Measurements from ENCODE around the gene MTMR2. TPM values are rescaled to one million over a fixed set of nuclear protein-coding genes. Genes with fewer than 3 reads are reported as not detected.

Gene MTMR2
- polyA plus RNA-seq, 3 donors: 1.9 to 5.1 (median 2.6) TPM

DNA sequence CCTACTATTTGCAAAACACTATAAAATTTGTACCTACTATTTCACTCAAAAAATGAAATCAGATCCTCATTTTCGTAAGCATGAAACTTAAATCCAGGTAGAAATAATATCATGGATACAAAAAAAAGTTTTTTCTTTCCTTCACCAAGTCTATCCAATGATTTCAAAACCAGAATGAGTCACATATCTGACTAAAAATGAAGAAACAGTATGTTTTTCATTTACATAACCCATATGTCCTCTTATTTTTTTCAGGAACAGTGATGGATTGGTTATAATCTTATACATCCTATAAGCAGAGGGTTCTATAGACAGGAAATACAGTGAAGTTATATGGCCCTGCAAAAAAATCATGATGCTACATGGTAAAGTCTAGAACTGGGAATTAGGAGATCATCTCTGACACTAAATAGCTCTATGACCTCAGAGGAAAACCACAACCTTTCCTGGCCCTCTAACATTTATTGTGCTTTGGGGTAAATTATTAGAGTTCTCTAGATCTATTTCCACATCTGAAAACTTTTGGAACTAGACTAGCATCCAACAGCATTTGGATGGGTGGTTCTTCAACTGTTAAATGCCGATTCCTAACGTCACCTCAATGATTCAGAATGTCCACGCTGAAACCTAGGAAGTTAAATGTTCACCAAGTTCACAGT, 10.9 kb downstream of the MTMR2 start:
- no peaks in the 10 kb centered on the region for H3K9me3 ChIP-seq (replicated peaks in 1 of 2; ENCODE audit: control insufficient read depth in 1 of 2, insufficient read depth in 1 of 2, low read length in 2 of 2)
- no peaks in the 10 kb centered on the region for H3K27me3 Mint-ChIP-seq (ENCODE audit: low read depth in 3 of 3)
- no peak overlapping the region for H3K4me3 ChIP-seq (replicated peaks in 1 of 3; ENCODE audit: low read depth in 2 of 3, low read length in 3 of 3)
- no peaks in the 10 kb centered on the region for H3K36me3 ChIP-seq (replicated peaks in 1 of 2; ENCODE audit: control insufficient read depth in 1 of 2, insufficient read depth in 2 of 2, low read length in 2 of 2)
- TF ChIP-seq, protein P1, sequence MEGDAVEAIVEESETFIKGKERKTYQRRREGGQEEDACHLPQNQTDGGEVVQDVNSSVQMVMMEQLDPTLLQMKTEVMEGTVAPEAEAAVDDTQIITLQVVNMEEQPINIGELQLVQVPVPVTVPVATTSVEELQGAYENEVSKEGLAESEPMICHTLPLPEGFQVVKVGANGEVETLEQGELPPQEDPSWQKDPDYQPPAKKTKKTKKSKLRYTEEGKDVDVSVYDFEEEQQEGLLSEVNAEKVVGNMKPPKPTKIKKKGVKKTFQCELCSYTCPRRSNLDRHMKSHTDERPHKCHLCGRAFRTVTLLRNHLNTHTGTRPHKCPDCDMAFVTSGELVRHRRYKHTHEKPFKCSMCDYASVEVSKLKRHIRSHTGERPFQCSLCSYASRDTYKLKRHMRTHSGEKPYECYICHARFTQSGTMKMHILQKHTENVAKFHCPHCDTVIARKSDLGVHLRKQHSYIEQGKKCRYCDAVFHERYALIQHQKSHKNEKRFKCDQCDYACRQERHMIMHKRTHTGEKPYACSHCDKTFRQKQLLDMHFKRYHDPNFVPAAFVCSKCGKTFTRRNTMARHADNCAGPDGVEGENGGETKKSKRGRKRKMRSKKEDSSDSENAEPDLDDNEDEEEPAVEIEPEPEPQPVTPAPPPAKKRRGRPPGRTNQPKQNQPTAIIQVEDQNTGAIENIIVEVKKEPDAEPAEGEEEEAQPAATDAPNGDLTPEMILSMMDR (IDR thresholded peaks at IDR 0.05): no peak
- H3K27me3 ChIP-seq (ENCODE audit: control insufficient read depth in 2 of 2, insufficient read depth in 2 of 2, low read length in 2 of 2): no peaks in the 10 kb centered on the region
- H3K27ac ChIP-seq (ENCODE audit: low read depth in 1 of 2, low read length in 2 of 2): no peak overlapping the region
- peaks cover 8% of the 10 kb centered on the region for H3K4me1 Mint-ChIP-seq
- H3K9ac ChIP-seq (ENCODE audit: insufficient read depth, low read length, poor library complexity, severe bottlenecking): no peak overlapping the region
- H3K4me2 ChIP-seq (replicated peaks; ENCODE audit: extremely low read depth, low read length, poor library complexity, severe bottlenecking): no peak overlapping the region
- no peaks in the 10 kb centered on the region for H4K20me1 ChIP-seq (ENCODE audit: insufficient read depth, low read length)
- no peaks in the 10 kb centered on the region for H3K9me3 Mint-ChIP-seq
- WGBS (ENCODE audit: insufficient coverage): 100% methylated on average over 2 of the region's 4 CpGs
- H3K4me3 Mint-ChIP-seq: no peak overlapping the region
- H3K36me3 Mint-ChIP-seq: no peaks in the 10 kb centered on the region
- H3K79me2 ChIP-seq (ENCODE audit: insufficient read depth, low read length): no peaks in the 10 kb centered on the region
- DNase-seq: no peak
- no peak overlapping the region for H3K27ac Mint-ChIP-seq
- H3K4me1 ChIP-seq (ENCODE audit: control insufficient read depth in 1 of 2, insufficient read depth in 2 of 2, low read length in 2 of 2): no peaks in the 10 kb centered on the region
- intact Hi-C loops (cut with micrococcal nuclease): no loop called here
- H2AFZ ChIP-seq (ENCODE audit: insufficient read depth, low read depth, low read length, poor library complexity, severe bottlenecking): no peak overlapping the region

DNA sequence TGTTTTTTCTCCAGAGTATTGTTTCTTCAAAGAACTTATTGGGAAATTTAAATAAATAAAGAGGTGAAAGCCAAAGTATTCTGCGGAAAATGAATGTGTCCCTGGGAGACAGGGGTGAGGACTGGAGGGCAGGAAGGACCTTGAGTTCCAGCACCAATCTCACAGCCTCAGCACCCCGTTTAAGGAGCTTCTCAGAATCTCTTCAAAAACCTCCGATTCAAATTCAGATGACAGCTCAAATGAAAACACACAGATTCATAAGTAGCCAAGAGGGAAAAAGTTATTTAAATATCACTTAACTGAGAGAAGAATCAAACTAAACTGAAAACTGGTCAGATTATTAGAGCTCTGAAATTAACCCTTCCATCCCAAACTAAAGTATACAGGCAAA, 12.5 kb downstream of the MTMR2 start:
- no peaks in the 10 kb centered on the region for H3K36me3 ChIP-seq (replicated peaks in 1 of 2; ENCODE audit: control insufficient read depth in 1 of 2, insufficient read depth in 2 of 2, low read length in 2 of 2)
- no peaks in the 10 kb centered on the region for H4K20me1 ChIP-seq (ENCODE audit: insufficient read depth, low read length)
- no peaks in the 10 kb centered on the region for H3K9me3 ChIP-seq (replicated peaks in 1 of 2; ENCODE audit: control insufficient read depth in 1 of 2, insufficient read depth in 1 of 2, low read length in 2 of 2)
- Mint-ChIP-seq H3K9me3 (no peaks in the 10 kb centered on the region), H3K4me3 (no peak overlapping the region), H3K36me3 (no peaks in the 10 kb centered on the region), H3K27me3 (ENCODE audit: low read depth in 3 of 3) (no peaks in the 10 kb centered on the region), H3K4me1 (peaks cover 8% of the 10 kb centered on the region), H3K27ac (no peak overlapping the region)
- no peak overlapping the region for H3K9ac ChIP-seq (ENCODE audit: insufficient read depth, low read length, poor library complexity, severe bottlenecking)
- H3K4me3 ChIP-seq (replicated peaks in 1 of 3; ENCODE audit: low read depth in 2 of 3, low read length in 3 of 3): no peak overlapping the region
- no peak overlapping the region for H2AFZ ChIP-seq (ENCODE audit: insufficient read depth, low read depth, low read length, poor library complexity, severe bottlenecking)
- WGBS (ENCODE audit: insufficient coverage): no CpG with 5 or more reads among the region's 3 CpGs
- H3K27ac ChIP-seq (ENCODE audit: low read depth in 1 of 2, low read length in 2 of 2): no peak overlapping the region
- no peaks in the 10 kb centered on the region for H3K27me3 ChIP-seq (ENCODE audit: control insufficient read depth in 2 of 2, insufficient read depth in 2 of 2, low read length in 2 of 2)
- H3K79me2 ChIP-seq (ENCODE audit: insufficient read depth, low read length): no peaks in the 10 kb centered on the region
- DNase-seq: no peak
- no peaks in the 10 kb centered on the region for H3K4me1 ChIP-seq (ENCODE audit: control insufficient read depth in 1 of 2, insufficient read depth in 2 of 2, low read length in 2 of 2)
- TF ChIP-seq, protein P1 (IDR thresholded peaks at IDR 0.05): no peak
- intact Hi-C loops (cut with micrococcal nuclease): no loop called here
- no peak overlapping the region for H3K4me2 ChIP-seq (replicated peaks; ENCODE audit: extremely low read depth, low read length, poor library complexity, severe bottlenecking)

Data from CD14-positive monocyte (primary cell).